ENCODE measurements around the gene FHL5. TPM values are rescaled to one million over a fixed set of nuclear protein-coding genes. Genes with fewer than 3 reads are reported as not detected.

FHL5 gene
- total RNA-seq, 4 donors from 2014 or later: 11.4 to 36.3 (median 12.1) TPM

- Histone ChIP-seq H3K27ac (no peak overlapping the region), H3K27me3 (no peaks in the 10 kb centered on the region), H3K9me3 (no peaks in the 10 kb centered on the region), H3K4me1 (no peaks in the 10 kb centered on the region), H3K36me3 (no peaks in the 10 kb centered on the region), H3K4me3 (no peak overlapping the region)
- TF ChIP-seq POLR2AphosphoS5 (IDR thresholded peaks at IDR 0.05): no peak
- TF ChIP-seq POLR2A (IDR thresholded peaks at IDR 0.05): no peak
- TF ChIP-seq CTCF (IDR thresholded peaks at IDR 0.05): no peak
- TF ChIP-seq EP300 (IDR thresholded peaks at IDR 0.05): no peak
- ATAC-seq: no peak
- WGBS, 2 donors (ENCODE audit: low coverage in 1 of 2): 60 to 100% methylated on average over 2 of the region's 2 CpGs
Observed at GRCh38 chr6:96613291-96613999, 50.5 kb downstream of the FHL5 start.

GRCh38 chr6:96620851-96621250 lies 57.9 kb downstream of the FHL5 start:
- no peak overlapping the region for H3K27ac ChIP-seq
- ATAC-seq: no peak

GRCh38 chr6:96621983-96622382 lies 59.1 kb downstream of the FHL5 start:
- no peaks in the 10 kb centered on the region for H3K27me3 ChIP-seq
- WGBS, 2 donors (ENCODE audit: low coverage in 1 of 2): 34 to 70% methylated on average over 1 to 2 of the region's 2 CpGs
- no peak for ATAC-seq
- TF ChIP-seq POLR2AphosphoS5 (IDR thresholded peaks at IDR 0.05) (no peak), POLR2A (IDR thresholded peaks at IDR 0.05) (no peak), EP300 (IDR thresholded peaks at IDR 0.05) (no peak), CTCF (IDR thresholded peaks at IDR 0.05) (no peak)
- no peaks in the 10 kb centered on the region for H3K4me1 ChIP-seq
- no peaks in the 10 kb centered on the region for H3K36me3 ChIP-seq
- no peaks in the 10 kb centered on the region for H3K9me3 ChIP-seq
- H3K4me3 ChIP-seq: no peak overlapping the region
- H3K27ac ChIP-seq: no peak overlapping the region

More at GRCh38 chr6:96620851-96621250, 57.9 kb downstream of the FHL5 start:
- no peaks in the 10 kb centered on the region for H3K4me1 ChIP-seq
- no peaks in the 10 kb centered on the region for H3K27me3 ChIP-seq
- H3K4me3 ChIP-seq: no peak overlapping the region
- H3K9me3 ChIP-seq: no peaks in the 10 kb centered on the region
- H3K36me3 ChIP-seq: no peaks in the 10 kb centered on the region
- TF ChIP-seq POLR2AphosphoS5 (IDR thresholded peaks at IDR 0.05) (no peak), POLR2A (IDR thresholded peaks at IDR 0.05) (no peak), EP300 (IDR thresholded peaks at IDR 0.05) (no peak), CTCF (IDR thresholded peaks at IDR 0.05) (no peak)
- 59 to 66% methylated on average over 5 to 6 of the region's 6 CpGs for WGBS, 2 donors (ENCODE audit: low coverage in 1 of 2)

GRCh38 chr6:96624957-96625356 lies 62.0 kb downstream of the FHL5 start:
- no peaks in the 10 kb centered on the region for H3K27me3 ChIP-seq
- no peaks in the 10 kb centered on the region for H3K36me3 ChIP-seq
- no peak for ATAC-seq
- 53 to 77% methylated on average over 3 of the region's 3 CpGs for WGBS, 2 donors (ENCODE audit: low coverage in 1 of 2)
- H3K27ac ChIP-seq: no peak overlapping the region
- TF ChIP-seq EP300 (IDR thresholded peaks at IDR 0.05): no peak
- H3K4me3 ChIP-seq: no peak overlapping the region
- H3K4me1 ChIP-seq: no peaks in the 10 kb centered on the region
- H3K9me3 ChIP-seq: no peaks in the 10 kb centered on the region

GRCh38 chr6:96626759-96627364 lies 63.9 kb downstream of the FHL5 start:
- no peaks in the 10 kb centered on the region for H3K27me3 ChIP-seq
- H3K9me3 ChIP-seq: no peaks in the 10 kb centered on the region
- 0 to 4% methylated on average over 2 of the region's 2 CpGs for WGBS, 2 donors (ENCODE audit: low coverage in 1 of 2)
- H3K27ac ChIP-seq: no peak overlapping the region
- ATAC-seq: no peak
- TF ChIP-seq POLR2AphosphoS5 (IDR thresholded peaks at IDR 0.05): no peak
- no peak for TF ChIP-seq POLR2A (IDR thresholded peaks at IDR 0.05)
- TF ChIP-seq CTCF (IDR thresholded peaks at IDR 0.05): peak in 3 of 4 experiments; percentile 16 to 30 (median 27)
- TF ChIP-seq EP300 (IDR thresholded peaks at IDR 0.05): no peak
- H3K36me3 ChIP-seq: no peaks in the 10 kb centered on the region
- no peaks in the 10 kb centered on the region for H3K4me1 ChIP-seq
- H3K4me3 ChIP-seq: no peak overlapping the region

Measured in gastroesophageal sphincter (tissue), 4 donors.